ENCODE measurements around the gene BICD1.

BICD1 gene

GRCh38 chr12:32290411-32290810 lies 183.8 kb downstream of the BICD1 start:
- no peak overlapping the region for H3K27ac Mint-ChIP-seq

GRCh38 chr12:32292151-32292550 lies 185.5 kb downstream of the BICD1 start:
- Mint-ChIP-seq H3K4me3 (no peak overlapping the region), H3K9me3 (no peaks in the 10 kb centered on the region)
- no peak for DNase-seq (ENCODE audit: low spot score)

More at GRCh38 chr12:32290411-32290810, 183.8 kb downstream of the BICD1 start:
- Mint-ChIP-seq H3K9me3 (no peaks in the 10 kb centered on the region), H3K36me3 (ENCODE audit: low read depth) (no peaks in the 10 kb centered on the region), H3K4me1 (ENCODE audit: low read depth) (no peaks in the 10 kb centered on the region), H3K4me3 (no peak overlapping the region), H3K27me3 (ENCODE audit: low read depth) (no peaks in the 10 kb centered on the region)
- no peak for DNase-seq (ENCODE audit: low spot score)

DNA sequence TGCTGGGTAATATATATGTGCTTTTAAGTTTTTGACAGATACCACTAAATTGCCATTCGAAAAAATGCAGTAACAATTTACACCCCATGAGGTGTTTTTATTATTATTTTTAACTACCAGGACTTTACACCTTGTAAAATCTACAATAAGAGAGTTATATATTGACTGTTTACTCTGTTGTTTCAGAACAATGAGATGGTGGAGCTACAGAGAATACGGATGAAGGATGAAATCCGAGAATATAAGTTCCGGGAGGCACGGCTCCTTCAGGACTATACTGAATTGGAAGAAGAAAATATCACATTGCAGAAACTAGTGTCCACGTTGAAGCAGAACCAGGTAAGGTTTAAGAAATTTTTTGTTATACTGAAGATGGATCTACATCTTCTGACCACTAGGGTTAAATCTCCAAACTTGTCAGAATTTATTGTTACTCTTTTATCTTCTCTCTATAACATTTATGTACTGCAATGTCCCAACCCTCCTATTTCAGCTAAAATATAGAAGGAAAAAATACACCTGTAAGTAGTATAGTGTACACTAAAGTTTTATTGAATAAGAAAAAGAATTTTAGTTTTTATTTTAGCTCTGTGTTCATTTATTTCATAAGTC lies 187.3 kb downstream of the BICD1 start:
- H3K4me1 Mint-ChIP-seq (ENCODE audit: low read depth), result no peaks in the 10 kb centered on the region

More at GRCh38 chr12:32292151-32292550, 185.5 kb downstream of the BICD1 start:
- Mint-ChIP-seq H3K36me3 (ENCODE audit: low read depth) (no peaks in the 10 kb centered on the region), H3K27ac (no peak overlapping the region), H3K4me1 (ENCODE audit: low read depth) (no peaks in the 10 kb centered on the region), H3K27me3 (ENCODE audit: low read depth) (no peaks in the 10 kb centered on the region)

GRCh38 chr12:32296567-32296966 lies 189.9 kb downstream of the BICD1 start:
- no peak overlapping the region for H3K27ac Mint-ChIP-seq
- no peak overlapping the region for H3K4me3 Mint-ChIP-seq
- H3K4me1 Mint-ChIP-seq (ENCODE audit: low read depth), result no peaks in the 10 kb centered on the region
- H3K36me3 Mint-ChIP-seq (ENCODE audit: low read depth), result no peaks in the 10 kb centered on the region
- no peaks in the 10 kb centered on the region for H3K9me3 Mint-ChIP-seq
- no peaks in the 10 kb centered on the region for H3K27me3 Mint-ChIP-seq (ENCODE audit: low read depth)
- no peak for DNase-seq (ENCODE audit: low spot score)

More for the DNA sequence above, 187.3 kb downstream of the BICD1 start:
- Mint-ChIP-seq H3K27me3 (ENCODE audit: low read depth) (no peaks in the 10 kb centered on the region), H3K9me3 (no peaks in the 10 kb centered on the region), H3K36me3 (ENCODE audit: low read depth) (no peaks in the 10 kb centered on the region), H3K4me3 (no peak overlapping the region), H3K27ac (no peak overlapping the region)
- no peak for DNase-seq (ENCODE audit: low spot score)

GRCh38 chr12:32298917-32299316 lies 192.3 kb downstream of the BICD1 start:
- H3K4me1 Mint-ChIP-seq (ENCODE audit: low read depth), result no peaks in the 10 kb centered on the region
- no peaks in the 10 kb centered on the region for H3K9me3 Mint-ChIP-seq
- H3K27me3 Mint-ChIP-seq (ENCODE audit: low read depth), result no peaks in the 10 kb centered on the region
- H3K4me3 Mint-ChIP-seq, result no peak overlapping the region
- no peak overlapping the region for H3K27ac Mint-ChIP-seq
- DNase-seq (ENCODE audit: low spot score), result no peak
- no peaks in the 10 kb centered on the region for H3K36me3 Mint-ChIP-seq (ENCODE audit: low read depth)

GRCh38 chr12:32301216-32301615 lies 194.6 kb downstream of the BICD1 start:
- H3K27ac Mint-ChIP-seq, result no peak overlapping the region
- no peak overlapping the region for H3K4me3 Mint-ChIP-seq
- no peaks in the 10 kb centered on the region for H3K9me3 Mint-ChIP-seq
- DNase-seq (ENCODE audit: low spot score), result no peak
- no peaks in the 10 kb centered on the region for H3K36me3 Mint-ChIP-seq (ENCODE audit: low read depth)
- no peaks in the 10 kb centered on the region for H3K27me3 Mint-ChIP-seq (ENCODE audit: low read depth)
- no peaks in the 10 kb centered on the region for H3K4me1 Mint-ChIP-seq (ENCODE audit: low read depth)

DNA sequence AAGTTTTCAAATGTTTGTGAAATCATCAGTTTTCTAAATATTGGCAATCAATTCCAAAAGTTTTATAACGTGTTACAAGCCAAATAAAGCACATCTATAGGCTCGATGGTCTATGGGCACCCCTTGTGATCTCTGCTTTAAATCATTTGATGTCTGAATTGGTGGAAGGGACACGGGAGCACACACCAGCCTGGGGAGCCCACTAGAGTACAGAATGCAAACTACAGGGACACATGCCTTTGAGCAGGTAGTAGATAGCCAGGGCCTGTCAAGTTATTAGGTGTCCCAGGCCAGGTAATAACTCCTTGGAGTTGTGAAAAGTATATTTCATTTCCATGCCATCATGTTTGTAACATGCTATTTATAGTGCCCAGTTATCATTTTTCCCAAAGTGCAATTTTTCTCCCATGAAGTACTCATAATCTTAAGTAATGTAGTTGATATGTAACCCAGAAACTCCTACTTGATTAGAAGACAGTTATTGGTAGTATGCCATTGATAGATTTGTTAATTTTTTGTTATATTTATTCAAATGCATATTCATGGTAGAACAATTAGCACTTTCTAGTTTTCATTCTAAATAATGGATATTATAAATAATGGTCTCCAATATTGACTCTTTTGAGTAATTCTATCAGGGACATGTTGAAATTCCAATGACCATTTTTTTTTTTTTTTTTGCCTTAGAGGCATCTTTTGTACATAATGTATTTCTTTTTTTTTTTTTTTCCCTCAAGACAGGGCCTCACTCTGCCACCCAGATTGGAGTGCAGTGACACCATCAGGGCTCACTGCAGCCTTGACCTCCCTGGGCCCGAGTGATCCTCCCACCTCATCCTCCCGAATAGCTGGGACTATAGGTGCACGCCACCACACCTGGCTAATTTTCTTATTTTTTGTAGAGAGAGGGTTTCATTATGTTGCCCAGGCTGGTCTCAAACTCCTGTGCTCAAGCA lies 195.8 kb downstream of the BICD1 start:
- H3K9me3 Mint-ChIP-seq, result no peaks in the 10 kb centered on the region
- no peaks in the 10 kb centered on the region for H3K4me1 Mint-ChIP-seq (ENCODE audit: low read depth)
- no peaks in the 10 kb centered on the region for H3K27me3 Mint-ChIP-seq (ENCODE audit: low read depth)
- H3K27ac Mint-ChIP-seq, result no peak overlapping the region
- H3K36me3 Mint-ChIP-seq (ENCODE audit: low read depth), result no peaks in the 10 kb centered on the region
- H3K4me3 Mint-ChIP-seq, result no peak overlapping the region
- DNase-seq (ENCODE audit: low spot score), result no peak

- Mint-ChIP-seq H3K27me3 (ENCODE audit: low read depth) (no peaks in the 10 kb centered on the region), H3K36me3 (ENCODE audit: low read depth) (no peaks in the 10 kb centered on the region), H3K4me3 (no peak overlapping the region), H3K9me3 (no peaks in the 10 kb centered on the region), H3K4me1 (ENCODE audit: low read depth) (no peaks in the 10 kb centered on the region), H3K27ac (no peak overlapping the region)
- DNase-seq (ENCODE audit: low spot score), result no peak
These were observed 196.5 kb downstream of the BICD1 start for GRCh38 chr12:32303174-32303549.

DNA sequence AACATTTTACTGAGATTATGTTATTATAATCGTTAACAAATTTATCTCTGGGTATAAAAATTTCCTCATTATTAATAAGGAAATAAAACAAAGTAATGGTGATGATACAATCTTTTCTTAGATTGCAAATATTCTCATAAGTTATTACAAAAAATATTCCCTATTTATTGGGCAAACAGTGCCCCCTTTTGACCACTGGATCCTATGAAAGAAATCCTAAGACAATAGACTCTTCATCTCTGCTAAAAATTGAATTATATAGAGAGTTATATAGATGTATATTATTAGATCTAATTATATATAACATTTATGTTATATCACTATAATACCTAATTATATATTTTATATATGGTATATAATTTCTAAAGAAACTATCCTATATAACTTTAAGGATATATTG lies 198.5 kb downstream of the BICD1 start:
- Mint-ChIP-seq H3K27me3 (ENCODE audit: low read depth) (no peaks in the 10 kb centered on the region), H3K27ac (no peak overlapping the region), H3K36me3 (ENCODE audit: low read depth) (no peaks in the 10 kb centered on the region), H3K4me3 (no peak overlapping the region), H3K4me1 (ENCODE audit: low read depth) (no peaks in the 10 kb centered on the region), H3K9me3 (no peaks in the 10 kb centered on the region)
- no peak for DNase-seq (ENCODE audit: low spot score)

DNA sequence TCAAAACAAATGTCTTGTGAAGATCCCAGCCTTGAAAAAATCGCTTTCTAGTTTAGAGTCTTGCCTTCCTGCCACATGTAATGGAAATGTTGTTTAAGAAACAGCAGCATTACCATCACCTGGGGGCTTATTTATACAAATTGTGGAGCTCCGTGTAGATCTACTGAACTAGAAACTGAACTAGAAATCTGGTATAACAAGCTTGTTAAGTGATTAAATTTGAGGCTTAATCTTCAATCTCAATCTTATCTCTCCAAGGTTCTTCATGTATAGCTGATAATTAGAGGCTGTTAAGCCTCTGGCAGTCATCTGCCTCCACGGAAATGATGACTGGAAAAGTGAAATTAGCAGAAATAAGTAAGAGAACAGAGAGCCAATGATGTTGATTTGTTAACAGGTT lies 200.7 kb downstream of the BICD1 start:
- Mint-ChIP-seq H3K4me1 (ENCODE audit: low read depth) (peaks cover 2% of the 10 kb centered on the region), H3K4me3 (no peak overlapping the region), H3K9me3 (no peaks in the 10 kb centered on the region), H3K27me3 (ENCODE audit: low read depth) (no peaks in the 10 kb centered on the region), H3K27ac (no peak overlapping the region), H3K36me3 (ENCODE audit: low read depth) (no peaks in the 10 kb centered on the region)
- no peak for DNase-seq (ENCODE audit: low spot score)

DNA sequence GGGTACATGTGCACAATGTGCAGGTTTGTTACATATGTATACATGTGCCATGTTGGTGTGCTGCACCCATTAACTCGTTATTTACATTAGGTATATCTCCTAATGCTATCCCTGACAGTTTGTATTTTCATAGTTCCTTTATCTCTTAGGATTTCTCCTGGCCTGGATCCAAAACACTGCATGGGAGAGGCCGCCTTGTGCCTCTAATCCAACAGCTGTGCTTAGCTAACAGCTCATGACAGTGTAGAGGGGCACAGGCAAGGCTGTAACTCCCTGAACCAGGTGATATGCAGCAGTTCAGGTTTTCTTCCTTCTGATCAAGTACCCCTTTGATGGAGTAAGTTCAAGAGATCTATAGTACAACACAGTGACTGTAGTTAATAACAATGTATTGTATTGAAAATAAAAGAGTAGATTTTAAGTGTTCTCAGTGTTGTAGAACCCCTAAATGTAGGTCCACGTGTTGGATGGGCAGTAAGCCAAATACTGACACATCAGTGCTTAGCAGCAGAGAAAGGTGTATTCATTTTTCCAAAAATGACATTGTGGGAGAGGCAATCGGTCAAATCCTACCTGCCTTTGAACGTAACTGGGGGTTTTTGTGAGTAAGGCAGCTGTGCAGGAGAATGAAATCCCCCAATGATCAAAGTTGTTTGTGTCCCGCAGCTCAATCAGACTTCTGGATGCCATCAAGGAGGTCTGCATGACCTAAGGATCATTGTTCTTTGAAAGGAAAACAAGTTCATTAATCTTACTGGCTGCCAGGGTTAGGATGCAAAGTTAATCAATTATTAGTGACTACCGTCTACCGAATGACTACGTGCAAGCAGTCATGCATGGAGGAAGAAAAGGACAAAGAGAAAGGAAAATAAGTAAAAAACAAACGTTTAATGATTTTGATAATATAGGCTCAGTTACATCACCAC lies 203.4 kb downstream of the BICD1 start:
- no peak for DNase-seq (ENCODE audit: low spot score)
- Mint-ChIP-seq H3K27ac (no peak overlapping the region), H3K4me1 (ENCODE audit: low read depth) (peaks cover 2% of the 10 kb centered on the region), H3K36me3 (ENCODE audit: low read depth) (no peaks in the 10 kb centered on the region), H3K27me3 (ENCODE audit: low read depth) (no peaks in the 10 kb centered on the region), H3K9me3 (no peaks in the 10 kb centered on the region), H3K4me3 (no peak overlapping the region)

- Mint-ChIP-seq H3K4me1 (ENCODE audit: low read depth) (peaks cover 2% of the 10 kb centered on the region), H3K27ac (no peak overlapping the region), H3K36me3 (ENCODE audit: low read depth) (no peaks in the 10 kb centered on the region), H3K9me3 (no peaks in the 10 kb centered on the region), H3K27me3 (ENCODE audit: low read depth) (no peaks in the 10 kb centered on the region), H3K4me3 (no peak overlapping the region)
- DNase-seq (ENCODE audit: low spot score), result no peak
These were observed 205.5 kb downstream of the BICD1 start for GRCh38 chr12:32312049-32312670.

GRCh38 chr12:32322354-32322753 lies 215.7 kb downstream of the BICD1 start:
- no peaks in the 10 kb centered on the region for H3K9me3 Mint-ChIP-seq
- DNase-seq (ENCODE audit: low spot score), result no peak
- no peaks in the 10 kb centered on the region for H3K4me1 Mint-ChIP-seq (ENCODE audit: low read depth)
- H3K27me3 Mint-ChIP-seq (ENCODE audit: low read depth), result no peaks in the 10 kb centered on the region
- no peak overlapping the region for H3K27ac Mint-ChIP-seq
- no peaks in the 10 kb centered on the region for H3K36me3 Mint-ChIP-seq (ENCODE audit: low read depth)
- H3K4me3 Mint-ChIP-seq, result no peak overlapping the region
